BLaER1 (cell line): ENCODE data around the gene EEF1AKMT2.

ENCODE experiments used
- H3K27ac ChIP-seq: shearing (Covaris generic); formaldehyde crosslinking; 2 replicates; pipeline ENCODE4 v1.8.1; 2022
- H3K27me3 ChIP-seq: shearing (Covaris generic); formaldehyde crosslinking; 2 replicates; pipeline ENCODE4 v1.8.1; 2022
- H3K36me3 ChIP-seq: shearing (Covaris generic); formaldehyde crosslinking; 2 replicates; pipeline ENCODE4 v1.8.1; 2022
- H3K4me1 ChIP-seq: shearing (Covaris generic); formaldehyde crosslinking; 2 replicates; pipeline ENCODE4 v1.8.1; 2022
- H3K4me2 ChIP-seq: shearing (Covaris generic); formaldehyde crosslinking; 2 replicates; pipeline ENCODE4 v1.8.1; 2022
- H3K4me3 ChIP-seq: shearing (Covaris generic); formaldehyde crosslinking; 2 replicates; pipeline ENCODE4 v1.8.1; 2022
- H3K9ac ChIP-seq: shearing (Covaris generic); formaldehyde crosslinking; 2 replicates; pipeline ENCODE4 v1.8.1; 2022
- H3K9me3 ChIP-seq: shearing (Covaris generic); formaldehyde crosslinking; 2 replicates; pipeline ENCODE4 v1.8.1; 2022
- H4K20me1 ChIP-seq: shearing (Covaris generic); formaldehyde crosslinking; 2 replicates; pipeline ENCODE4 v1.8.1; 2022
- Cebpa-rat ChIP-seq: shearing (Covaris generic); IDR thresholded peaks from 2 replicates; pipeline ENCODE4 v1.8.1; 2022

EEF1AKMT2 gene

GRCh38 chr10:124716369-124716768, 75.3 kb downstream of the EEF1AKMT2 start:
- Histone ChIP-seq H3K4me3 (no peak overlapping the region), H3K9ac (no peak overlapping the region), H3K27me3 (no peaks in the 10 kb centered on the region), H3K4me2 (peak overlapping the region; percentile 31; the same call in 1 of the 2 replicates), H3K27ac (no peak overlapping the region), H3K9me3 (no peaks in the 10 kb centered on the region), H3K4me1 (peaks cover 99% of the 10 kb centered on the region), H4K20me1 (peaks cover 100% of the 10 kb centered on the region), H3K36me3 (peaks cover 17% of the 10 kb centered on the region)
- no peak for TF ChIP-seq Cebpa-rat

DNA sequence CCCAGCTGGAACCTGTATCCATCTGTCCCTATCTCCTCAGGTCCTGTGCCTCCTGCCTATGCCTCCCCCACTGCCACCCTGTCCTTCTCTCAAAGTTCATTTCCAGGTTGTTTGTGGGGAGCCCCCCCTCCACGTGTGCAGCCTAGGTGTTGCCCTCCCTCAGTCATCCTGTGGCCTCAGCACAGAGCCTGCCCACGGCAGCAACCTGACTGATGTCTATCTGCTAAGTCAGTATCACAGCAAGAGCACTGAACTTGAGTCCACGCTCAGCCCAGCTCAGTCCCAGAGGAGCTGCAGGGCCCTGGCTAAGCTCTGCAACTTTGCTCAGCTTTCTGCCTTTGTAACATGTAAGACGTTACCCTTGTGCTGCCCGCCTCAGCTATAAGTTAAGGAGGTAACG, 76.2 kb downstream of the EEF1AKMT2 start:
- Histone ChIP-seq H3K9me3 (no peaks in the 10 kb centered on the region), H3K27me3 (no peaks in the 10 kb centered on the region), H3K27ac (peak overlapping the region; percentile 16; the same call in 1 of the 2 replicates), H3K4me2 (peak overlapping the region; percentile 31), H3K4me3 (no peak overlapping the region), H3K4me1 (peaks cover 99% of the 10 kb centered on the region), H3K9ac (no peak overlapping the region), H4K20me1 (peaks cover 100% of the 10 kb centered on the region), H3K36me3 (peaks cover 17% of the 10 kb centered on the region)
- no peak for TF ChIP-seq Cebpa-rat

- peaks cover 99% of the 10 kb centered on the region for H3K4me1 ChIP-seq
- H4K20me1 ChIP-seq: peaks cover 100% of the 10 kb centered on the region
- peak overlapping the region; percentile 51; the same call in 1 of the 2 replicates for H3K9ac ChIP-seq
Observed at GRCh38 chr10:124713679-124714255, 77.9 kb downstream of the EEF1AKMT2 start.

GRCh38 chr10:124712704-124713407, 78.8 kb downstream of the EEF1AKMT2 start:
- no peak overlapping the region for H3K4me2 ChIP-seq
- no peak for TF ChIP-seq Cebpa-rat
- H3K4me1 ChIP-seq: peaks cover 99% of the 10 kb centered on the region

More at GRCh38 chr10:124713679-124714255, 77.9 kb downstream of the EEF1AKMT2 start:
- Histone ChIP-seq H3K4me2 (peak overlapping the region; percentile 52), H3K9me3 (no peaks in the 10 kb centered on the region), H3K27me3 (no peaks in the 10 kb centered on the region), H3K27ac (no peak overlapping the region), H3K36me3 (peaks cover 18% of the 10 kb centered on the region), H3K4me3 (no peak overlapping the region)
- TF ChIP-seq Cebpa-rat: no peak

DNA sequence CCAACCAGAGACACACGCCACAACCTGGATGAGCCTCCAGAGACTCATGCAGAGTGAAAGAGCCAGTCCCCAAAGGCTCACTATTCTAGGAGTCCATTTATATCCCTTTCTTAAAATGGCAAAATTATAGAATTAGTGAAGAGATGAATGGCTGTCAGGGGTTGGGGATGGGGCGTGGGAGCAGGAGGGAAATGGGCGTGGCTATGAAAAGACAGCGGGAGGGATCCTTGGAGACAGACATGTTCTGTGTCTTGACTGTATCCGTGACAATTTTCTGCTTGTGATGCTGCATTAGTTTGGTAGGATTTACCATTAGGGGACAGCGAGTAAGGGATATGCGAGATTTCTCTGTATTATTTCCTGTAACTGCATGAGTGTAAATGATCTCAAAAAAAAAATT, 80.5 kb downstream of the EEF1AKMT2 start:
- Histone ChIP-seq H3K36me3 (peaks cover 19% of the 10 kb centered on the region), H3K9me3 (no peaks in the 10 kb centered on the region), H3K4me1 (peaks cover 99% of the 10 kb centered on the region), H3K4me2 (peak overlapping the region; percentile 62), H3K4me3 (no peak overlapping the region), H4K20me1 (peaks cover 100% of the 10 kb centered on the region), H3K27me3 (no peaks in the 10 kb centered on the region), H3K9ac (no peak overlapping the region), H3K27ac (no peak overlapping the region)
- no peak for TF ChIP-seq Cebpa-rat

More at GRCh38 chr10:124712704-124713407, 78.8 kb downstream of the EEF1AKMT2 start:
- no peaks in the 10 kb centered on the region for H3K27me3 ChIP-seq
- H4K20me1 ChIP-seq: peaks cover 100% of the 10 kb centered on the region
- no peak overlapping the region for H3K27ac ChIP-seq
- H3K4me3 ChIP-seq: no peak overlapping the region
- peaks cover 23% of the 10 kb centered on the region for H3K36me3 ChIP-seq
- no peak overlapping the region for H3K9ac ChIP-seq
- H3K9me3 ChIP-seq: no peaks in the 10 kb centered on the region

DNA sequence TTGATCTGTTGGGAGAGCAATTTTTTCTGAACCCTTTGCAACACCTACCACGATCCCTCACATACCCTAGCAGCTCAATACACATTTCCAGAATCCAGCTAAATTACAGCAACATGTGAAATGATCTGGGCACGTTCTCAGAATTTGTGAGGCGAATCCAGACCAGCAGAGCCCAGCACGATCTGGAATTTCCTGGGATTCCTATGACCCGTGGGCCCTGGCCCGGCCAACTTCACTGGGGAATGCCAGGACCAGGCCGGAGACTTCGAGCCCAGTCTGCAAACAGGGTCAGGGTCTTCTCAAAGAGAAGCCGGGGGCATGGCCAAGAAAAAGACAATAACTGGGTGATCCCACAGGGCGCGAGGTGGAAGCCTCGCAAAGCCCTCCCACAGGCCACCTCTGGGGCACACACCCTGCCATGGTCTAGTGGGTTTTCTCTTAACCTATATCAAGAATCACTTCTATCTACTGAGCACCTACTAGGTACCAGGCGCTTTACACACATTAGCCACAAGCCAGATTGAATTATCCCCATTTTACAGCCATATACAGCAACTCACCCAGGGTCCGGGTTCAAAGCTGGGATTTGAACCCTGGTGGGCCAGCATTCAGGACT, 81.3 kb downstream of the EEF1AKMT2 start:
- Histone ChIP-seq H3K4me3 (no peak overlapping the region), H3K4me2 (peak overlapping the region; percentile 62), H3K27ac (peak overlapping the region; percentile 28; the same call in 1 of the 2 replicates), H4K20me1 (peaks cover 100% of the 10 kb centered on the region), H3K4me1 (peaks cover 99% of the 10 kb centered on the region), H3K9me3 (no peaks in the 10 kb centered on the region), H3K27me3 (no peaks in the 10 kb centered on the region), H3K9ac (no peak overlapping the region), H3K36me3 (peaks cover 26% of the 10 kb centered on the region)
- TF ChIP-seq Cebpa-rat: no peak

DNA sequence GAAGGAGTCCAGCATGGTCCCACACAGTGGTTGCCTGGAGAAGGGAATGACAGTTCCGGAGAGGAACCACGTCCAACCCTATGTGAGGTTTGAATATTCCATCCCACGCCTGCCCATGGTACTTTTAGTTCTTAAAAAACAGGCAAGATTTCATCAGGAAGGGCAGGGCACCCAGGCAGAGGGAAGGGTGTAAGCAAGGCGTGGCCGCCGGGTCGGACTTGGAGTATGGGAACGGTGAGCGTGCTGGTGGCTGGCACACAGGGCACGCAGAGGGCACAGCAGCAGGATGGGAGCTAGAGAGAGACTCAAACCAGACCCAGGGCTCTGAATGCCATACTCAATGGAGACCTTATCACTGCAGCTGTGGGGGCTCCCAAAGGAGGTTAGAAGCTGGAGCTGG, 81.8 kb downstream of the EEF1AKMT2 start:
- TF ChIP-seq Cebpa-rat: no peak
- Histone ChIP-seq H3K9me3 (no peaks in the 10 kb centered on the region), H3K9ac (no peak overlapping the region), H3K4me3 (no peak overlapping the region), H3K27me3 (no peaks in the 10 kb centered on the region), H3K36me3 (peaks cover 31% of the 10 kb centered on the region), H3K4me2 (peak overlapping the region; percentile 62), H3K4me1 (peaks cover 99% of the 10 kb centered on the region), H4K20me1 (peaks cover 100% of the 10 kb centered on the region), H3K27ac (0 out of 2 replicates have a peak overlapping the region, but pooled peaks have one; percentile 28)

GRCh38 chr10:124708922-124709520, 82.7 kb downstream of the EEF1AKMT2 start:
- no peaks in the 10 kb centered on the region for H3K9me3 ChIP-seq
- peaks cover 40% of the 10 kb centered on the region for H3K36me3 ChIP-seq
- TF ChIP-seq Cebpa-rat: no peak
- no peaks in the 10 kb centered on the region for H3K27me3 ChIP-seq
- H3K9ac ChIP-seq: peak overlapping the region; percentile 11; the same call in 1 of the 2 replicates
- no peak overlapping the region for H3K4me3 ChIP-seq
- peaks cover 99% of the 10 kb centered on the region for H3K4me1 ChIP-seq
- peak overlapping the region; percentile 62 for H3K4me2 ChIP-seq
- peaks cover 100% of the 10 kb centered on the region for H4K20me1 ChIP-seq
- H3K27ac ChIP-seq: peak overlapping the region; percentile 37; the same call in 1 of the 2 replicates

DNA sequence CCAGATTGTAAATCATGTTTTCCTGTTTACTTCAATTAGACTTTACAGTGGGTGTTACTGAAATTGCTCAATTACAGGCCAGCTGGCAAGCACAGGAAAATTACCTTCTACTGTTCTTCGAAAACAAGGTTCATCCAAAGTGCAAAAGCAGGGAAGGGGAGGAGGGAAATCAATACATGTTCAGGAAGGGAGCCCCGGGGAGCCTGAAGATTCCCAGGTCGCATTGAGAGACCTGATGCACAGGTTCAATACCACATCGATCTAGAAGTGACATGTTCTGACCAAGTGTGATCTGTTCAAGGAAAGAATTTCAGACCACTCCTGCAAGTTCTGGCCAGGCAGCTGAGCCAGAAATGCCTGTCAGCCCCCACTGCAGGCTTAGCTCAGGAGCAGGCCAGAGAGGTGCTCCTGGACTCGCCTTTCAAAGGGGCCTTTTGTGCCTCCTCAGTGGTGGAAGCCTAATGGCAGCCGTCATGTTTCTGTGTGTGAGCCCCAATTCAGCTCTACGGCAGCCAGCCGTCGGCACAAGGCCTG, 83.4 kb downstream of the EEF1AKMT2 start:
- Histone ChIP-seq H4K20me1 (peaks cover 100% of the 10 kb centered on the region), H3K9me3 (no peaks in the 10 kb centered on the region), H3K27me3 (no peaks in the 10 kb centered on the region), H3K4me2 (peak overlapping the region; percentile 62; the same call in 1 of the 2 replicates), H3K4me1 (peaks cover 99% of the 10 kb centered on the region), H3K27ac (peak overlapping the region; percentile 37; the same call in 1 of the 2 replicates), H3K9ac (peak overlapping the region; percentile 11; the same call in 1 of the 2 replicates), H3K36me3 (peaks cover 47% of the 10 kb centered on the region), H3K4me3 (no peak overlapping the region)
- TF ChIP-seq Cebpa-rat: no peak
